ENCODE data around the gene SEZ6L.

The SEZ6L gene

GRCh38 chr22:26431261-26431995, 262.2 kb downstream of the SEZ6L start:
- DNase-seq = no peak

GRCh38 chr22:26432619-26433311, 263.5 kb downstream of the SEZ6L start:
- DNase-seq = no peak
